Stimulated activated CD8-positive, alpha-beta memory T cell treated with anti-CD3 and anti-CD28 coated beads, Interleukin-7, amount 100 ng/mL, for 4 hours (primary cell): Measurements from ENCODE around the gene PPP1R3E.

Experiments used
- DNase-seq, 2 donors: peaks; one replicate each; pipeline ENCODE4 v3.0.0-alpha.2; 2020; ENCODE audit warnings: low read depth in 2 of 2

PPP1R3E gene

GRCh38 chr14:23322568-23323517 lies 20.2 kb upstream of the PPP1R3E start:
- DNase-seq: no peak

- DNase-seq: peak; percentile 34 to 37
Observed at GRCh38 chr14:23321572-23322547, 19.2 kb upstream of the PPP1R3E start.

GRCh38 chr14:23320584-23321571 lies 18.2 kb upstream of the PPP1R3E start, which contains the start of gene PABPN1:
Gene PABPN1, plus strand, starts transcription at chr14:23321457. Its CDS starts 13 bp downstream, at chr14:23321470.
- DNase-seq: peak; percentile 96 to 99

- DNase-seq: no peak
Observed at GRCh38 chr14:23319746-23320583, 17.3 kb upstream of the PPP1R3E start.

GRCh38 chr14:23316300-23316699 lies 13.6 kb upstream of the PPP1R3E start:
- no peak for DNase-seq

- DNase-seq: no peak
Observed at GRCh38 chr14:23310546-23310945, 7.9 kb upstream of the PPP1R3E start.

- no peak for DNase-seq
Observed at GRCh38 chr14:23308721-23309445, 6.2 kb upstream of the PPP1R3E start.

- DNase-seq: no peak
Observed at GRCh38 chr14:23307687-23308644, 5.3 kb upstream of the PPP1R3E start.

- no peak for DNase-seq
Observed at GRCh38 chr14:23307146-23307530, 4.5 kb upstream of the PPP1R3E start.

- peak in 1 of 2 donors; percentile 14 for DNase-seq
Observed at GRCh38 chr14:23306412-23307145, 3.9 kb upstream of the PPP1R3E start, which contains the start of gene BCL2L2. Gene BCL2L2, plus strand, starts transcription at chr14:23306833. Its CDS starts 935 bp downstream, at chr14:23307768.

GRCh38 chr14:23301969-23302289 lies 730 bp downstream of the PPP1R3E start:
- no peak for DNase-seq

- DNase-seq: peak; percentile 88 to 98
Observed at GRCh38 chr14:23301288-23301968, 1.2 kb downstream of the PPP1R3E start.

GRCh38 chr14:23300687-23301223 lies 1.9 kb downstream of the PPP1R3E start:
- DNase-seq: no peak

GRCh38 chr14:23299986-23300686 lies 2.5 kb downstream of the PPP1R3E start:
- no peak for DNase-seq

GRCh38 chr14:23299211-23299957 lies 3.3 kb downstream of the PPP1R3E start:
- no peak for DNase-seq
